K562 (cell line): Measurements from ENCODE around the gene GLRA3. TPM values are rescaled to one million over a fixed set of nuclear protein-coding genes. Genes with fewer than 3 reads are reported as not detected.

Experiments used
- ATAC-seq: fragments of 200-7000 bp; cut with Tn5 transposase; 3 replicates; pipeline ENCODE4 v1.9.1; 2020; ENCODE audit warnings: moderate library complexity
- BruUV-seq: library from RNA; stranded (reverse); fragments of 400-500 nt; replicated peaks from 2 replicates; lab custom pipeline; 2021; lab: Mats Ljungman, UMichigan
- CTCF ChIA-PET: fragments of 300-600 bp; formaldehyde crosslinking; extraction: SDS; loops from one replicate; lab custom pipeline; 2021; ENCODE audit warnings: low intra/inter-chr PET ratio; lab: Yijun Ruan, JAX
- POLR2A ChIA-PET: fragments of 300-600, 350-650 bp; sonication (Branson Sonifier 250); formaldehyde crosslinking; extraction: SDS; loops from one replicate; lab custom pipeline; 2021; ENCODE audit warnings: antibody characterized with exemption, inconsistent platforms; lab: Yijun Ruan, JAX
- DNase-seq, 4 experiments: peaks; one replicate each; pipeline versions ENCODE4 v3.0.0 to v3.0.0-alpha.2; 2011 to 2018; ENCODE audit warnings: low spot score in 3 of 4, mixed read lengths in 3 of 4; ENCODE audit errors: extremely low read depth in 1 of 4
- FAIRE-seq: peaks from 2 replicates; lab custom pipeline; 2011; peaks lifted over from hg19 to GRCh38; lab: Jason Lieb, UNC
- H2AFZ ChIP-seq: 2 replicates; pipeline ENCODE4 v1.6.0; 2011; ENCODE audit warnings: low read depth, low read length, control low read depth, inconsistent platforms
- H3K27ac ChIP-seq: fragments of 200-600 bp; 3 replicates; pipeline ENCODE4 v1.8.0; 2011; ENCODE audit warnings: low read depth, mild to moderate bottlenecking, control low read depth, inconsistent platforms, low read length, moderate library complexity, mixed read lengths; ENCODE audit errors: extremely low read depth
- H3K27me3 ChIP-seq, 2 experiments: fragments of 300-600 bp in 1 of 2; 2 replicates in 1 of 2; 3 replicates in 1 of 2; pipeline versions ENCODE4 v1.6.0 to v1.8.0; 2011; ENCODE audit warnings: inconsistent platforms in 2 of 2, low read length in 2 of 2, mild to moderate bottlenecking in 1 of 2, mixed read lengths in 1 of 2, moderate library complexity in 1 of 2; ENCODE audit not compliant: control insufficient read depth in 2 of 2, insufficient read depth in 2 of 2
- H3K36me3 ChIP-seq: fragments of 300-600 bp; 3 replicates; pipeline ENCODE4 v1.8.0; 2011; ENCODE audit warnings: mild to moderate bottlenecking, low read length, inconsistent platforms; ENCODE audit not compliant: control insufficient read depth, insufficient read depth
- H3K4me1 ChIP-seq, 2 experiments: fragments of 200-600 bp in 1 of 2; replicated peaks in 1 of 2; 2 replicates in 1 of 2; 3 replicates in 1 of 2; pipeline versions ENCODE4 v1.5.1 to v1.8.0; 2011; ENCODE audit warnings: inconsistent platforms in 2 of 2, low read length in 2 of 2, mild to moderate bottlenecking in 1 of 2, mixed read lengths in 1 of 2, moderate library complexity in 1 of 2; ENCODE audit not compliant: control insufficient read depth in 2 of 2, insufficient read depth in 2 of 2
- H3K4me2 ChIP-seq: 2 replicates; pipeline ENCODE4 v1.6.1; 2011; ENCODE audit warnings: low read length, control low read depth, inconsistent platforms, mixed read lengths; ENCODE audit not compliant: insufficient read depth
- H3K4me3 ChIP-seq: fragments of 200-600 bp; sonication (generic), shearing (Covaris generic); 2 replicates; pipeline ENCODE4 v1.5.1; 2016; ENCODE audit warnings: control low read depth, inconsistent platforms
- H3K79me2 ChIP-seq: fragments of 200-600 bp; 3 replicates; pipeline ENCODE4 v1.8.0; 2011; ENCODE audit warnings: low read length, inconsistent platforms; ENCODE audit not compliant: control insufficient read depth, insufficient read depth
- H3K9ac ChIP-seq, 2 experiments: 2 replicates each; pipeline versions ENCODE4 v1.6.0 to v1.6.1; 2011; ENCODE audit warnings: low read depth in 2 of 2, low read length in 2 of 2, control low read depth in 1 of 2, inconsistent platforms in 1 of 2, mild to moderate bottlenecking in 1 of 2, mixed read lengths in 1 of 2; ENCODE audit not compliant: insufficient read depth in 1 of 2
- H3K9me1 ChIP-seq: one replicate; pipeline ENCODE4 v1.6.0; 2011; ENCODE audit warnings: inconsistent platforms, mild to moderate bottlenecking, low read length, moderate library complexity; ENCODE audit not compliant: control insufficient read depth, insufficient read depth
- H3K9me3 ChIP-seq: replicated peaks from 2 replicates; pipeline ENCODE4 v1.5.1; 2011; ENCODE audit warnings: low read depth, low read length, inconsistent platforms; ENCODE audit not compliant: control insufficient read depth, insufficient read depth
- H4K20me1 ChIP-seq: replicated peaks from 2 replicates; pipeline ENCODE4 v1.6.1; 2011; ENCODE audit warnings: low read length, inconsistent platforms, mixed read lengths; ENCODE audit not compliant: control insufficient read depth, insufficient read depth
- ARID3A ChIP-seq: IDR thresholded peaks from 2 replicates; pipeline ENCODE4 v1.6.1; 2012; ENCODE audit warnings: low read depth, low read length, improper control_type of control experiment, borderline replicate concordance
- CREM ChIP-seq: IDR thresholded peaks from 2 replicates; pipeline ENCODE4 v1.6.1; 2014; ENCODE audit warnings: antibody characterized with exemption, low read depth
- ELF1 ChIP-seq: fragments of 200-800 bp; sonication (Bioruptor generic); IDR thresholded peaks from 2 replicates; pipeline ENCODE4 v1.6.1; 2016; ENCODE audit warnings: missing genetic modification characterization, missing compliant biosample characterization
- HMGXB4 ChIP-seq: sonication (generic); formaldehyde crosslinking; IDR thresholded peaks from 2 replicates; pipeline ENCODE4 v1.8.1; 2023; ENCODE audit warnings: mild to moderate bottlenecking, missing genetic modification reagents
- LCOR ChIP-seq: sonication (generic); formaldehyde crosslinking; IDR thresholded peaks from 2 replicates; pipeline ENCODE4 v1.8.0; 2022; ENCODE audit warnings: mild to moderate bottlenecking, missing genetic modification reagents
- SMARCE1 ChIP-seq: fragments of 450-650 bp; IDR thresholded peaks from 2 replicates; pipeline ENCODE4 v1.7.1; 2016; ENCODE audit warnings: mild to moderate bottlenecking
- SPI1 ChIP-seq: IDR thresholded peaks from 2 replicates; pipeline ENCODE4 v1.6.1; 2011; ENCODE audit warnings: low read depth, low read length, control low read depth, borderline replicate concordance
- TEAD4 ChIP-seq, 2 experiments: sonication (generic) in 1 of 2; formaldehyde crosslinking in 1 of 2; IDR thresholded peaks; 2 replicates each; pipeline versions ENCODE4 v1.6.1 to v1.8.0; 2012 to 2022; ENCODE audit warnings: borderline replicate concordance in 1 of 2, inconsistent platforms in 1 of 2, low read length in 1 of 2, mild to moderate bottlenecking in 1 of 2, missing genetic modification reagents in 1 of 2
- VEZF1 ChIP-seq: fragments of 200-800 bp; sonication (Bioruptor generic); IDR thresholded peaks from 2 replicates; pipeline ENCODE4 v1.6.1; 2017; ENCODE audit warnings: missing genetic modification characterization, missing compliant biosample characterization
- ZNF780A ChIP-seq: fragments of 250-450 bp; sonication (Bioruptor Pico); IDR thresholded peaks from 2 replicates; pipeline ENCODE4 v1.5.0; 2021; ENCODE audit warnings: mild to moderate bottlenecking
- WGBS: fragments of 100-300 bp; shearing (Covaris generic); methylation state at CpG from one replicate; pipeline ENCODE4 v1.1.6; 2016; ENCODE audit warnings: low coverage, mixed read lengths; ENCODE audit not compliant: insufficient coverage; ENCODE audit errors: missing lambda C conversion rate; 5-methylcytosine and 5-hydroxymethylcytosine counted together
- in situ Hi-C: fragments of 300-500 bp; cut with MboI; formaldehyde crosslinking; loops from 4 replicates; pipeline ENCODE4 v1.15.0; 2018; ENCODE audit warnings: inconsistent platforms, mixed read lengths
- intact Hi-C: fragments of 100-400 bp; cut with micrococcal nuclease; formaldehyde crosslinking; loops from 2 replicates; pipeline ENCODE4 v1.14.2; 2022
- polyA plus RNA-seq, 8 experiments: library from polyadenylated mRNA; depleted of rRNA in 4 of 8; stranded (reverse) in 5 of 8; unstranded in 3 of 8; fragments of >200 nt; fragmentation: Nextera tagmentation in 2 of 8; fragmentation: Illumina TruSeq in 1 of 8; extraction: Ambion mirVana in 2 of 8; extraction: Trizol in 1 of 8; gene quantifications; 2 replicates each; pipeline versions ENCODE4 v1.2.1 to v1.2.3, GENCODE V29; 2011 to 2014; ENCODE audit warnings: inconsistent platforms in 1 of 8, missing spikeins in 1 of 8
- total RNA-seq, 7 experiments: library from RNA; depleted of rRNA in 6 of 7; stranded (reverse); fragments of >200 nt in 6 of 7; fragmentation: Illumina TruSeq in 2 of 7; extraction: Trizol in 2 of 7; gene quantifications; 2 replicates each; pipeline versions ENCODE4 v1.2.1 to v1.2.3, GENCODE V29; 2011 to 2021; ENCODE audit warnings: low replicate concordance in 1 of 7

The GLRA3 gene
- total and polyA plus RNA-seq, 9 of the 15 experiments (the other 6 are each of a cell fraction or from before 2014, with no cell fraction given) = 0.06 to 0.14 (median 0.08) TPM; not detected in 2

GRCh38 chr4:174591243-174592021, 237.6 kb downstream of the GLRA3 start:
- H3K4me2 ChIP-seq = no peak overlapping the region
- TF ChIP-seq ARID3A (no peak), SPI1 (peak; percentile 52; the same call in 1 of the 2 replicates), TEAD4 (IDR thresholded peaks at IDR 0.05; ENCODE audit: low read length) (peak; percentile 65; the same call in 1 of the 2 replicates), TEAD4 (CRISPR knock-in tag; IDR thresholded peaks at IDR 0.05; ENCODE audit: borderline replicate concordance) (no peak), SMARCE1 (peak; percentile 27; the same call in 1 of the 2 replicates), ELF1 (no peak), CREM (0 out of 2 replicates have a peak, but pooled peaks have one; percentile 9), HMGXB4 (no peak), LCOR (CRISPR knock-in tag) (no peak), ZNF780A (CRISPR knock-in tag) (no peak), VEZF1 (peak; percentile 63)
- H3K4me1 ChIP-seq = peaks cover 0 to 4% of the 10 kb centered on the region in 2 experiments; a peak in 2 of 5 replicates
- H3K79me2 ChIP-seq = no peaks in the 10 kb centered on the region
- POLR2A ChIA-PET = interaction anchor here (0.6 kb wide), 1 partner anchor 64 kb away, joined by 3 read pairs; no protein-coding TSS in a partner anchor
- H4K20me1 ChIP-seq = no peaks in the 10 kb centered on the region
- in situ Hi-C loops (no loop called here), intact Hi-C loops (no loop called here)
- WGBS = 26% methylated on average over 5 of the region's 5 CpGs
- H3K27me3 ChIP-seq = no peaks in the 10 kb centered on the region
- CTCF ChIA-PET = no interaction called here
- ATAC-seq (no peak), FAIRE-seq (no peak), DNase-seq (no peak)
- no peak overlapping the region for H2AFZ ChIP-seq
- H3K9ac ChIP-seq = no peak overlapping the region
- H3K9me3 ChIP-seq = no peaks in the 10 kb centered on the region
- H3K4me3 ChIP-seq = no peak overlapping the region
- no peak overlapping the region for H3K27ac ChIP-seq
- no peaks in the 10 kb centered on the region for H3K9me1 ChIP-seq
- no TSS peak for BruUV-seq
- no peaks in the 10 kb centered on the region for H3K36me3 ChIP-seq
